ENCODE data around the gene KRT13. TPM values are rescaled to one million over a fixed set of nuclear protein-coding genes. Genes with fewer than 3 reads are reported as not detected.
A peak's percentile ranks its signal among the peaks of the same experiment; 100 is the strongest.

Gene KRT13
- total RNA-seq, 1 experiment from 2014 or later = not detected

DNA sequence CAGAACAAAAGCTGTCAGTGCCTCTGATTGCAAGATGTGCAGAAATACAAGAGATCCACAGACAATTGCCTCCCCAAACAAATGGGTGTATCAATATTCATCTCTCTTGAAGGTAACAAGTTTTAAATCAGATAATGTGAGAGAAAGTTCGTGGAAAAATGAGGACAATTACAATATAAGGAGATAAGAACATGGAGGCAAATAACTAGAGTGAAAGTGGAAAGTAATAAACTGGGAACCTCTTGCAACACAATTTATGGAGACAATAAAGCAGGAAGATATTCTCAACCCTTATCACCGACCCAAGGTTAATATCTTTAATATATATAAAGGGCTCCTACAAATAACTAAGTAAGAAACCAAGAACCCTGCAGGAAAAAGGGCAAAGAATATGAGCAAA is 36.9 kb upstream of the KRT13 start:
- TF ChIP-seq, protein P1, sequence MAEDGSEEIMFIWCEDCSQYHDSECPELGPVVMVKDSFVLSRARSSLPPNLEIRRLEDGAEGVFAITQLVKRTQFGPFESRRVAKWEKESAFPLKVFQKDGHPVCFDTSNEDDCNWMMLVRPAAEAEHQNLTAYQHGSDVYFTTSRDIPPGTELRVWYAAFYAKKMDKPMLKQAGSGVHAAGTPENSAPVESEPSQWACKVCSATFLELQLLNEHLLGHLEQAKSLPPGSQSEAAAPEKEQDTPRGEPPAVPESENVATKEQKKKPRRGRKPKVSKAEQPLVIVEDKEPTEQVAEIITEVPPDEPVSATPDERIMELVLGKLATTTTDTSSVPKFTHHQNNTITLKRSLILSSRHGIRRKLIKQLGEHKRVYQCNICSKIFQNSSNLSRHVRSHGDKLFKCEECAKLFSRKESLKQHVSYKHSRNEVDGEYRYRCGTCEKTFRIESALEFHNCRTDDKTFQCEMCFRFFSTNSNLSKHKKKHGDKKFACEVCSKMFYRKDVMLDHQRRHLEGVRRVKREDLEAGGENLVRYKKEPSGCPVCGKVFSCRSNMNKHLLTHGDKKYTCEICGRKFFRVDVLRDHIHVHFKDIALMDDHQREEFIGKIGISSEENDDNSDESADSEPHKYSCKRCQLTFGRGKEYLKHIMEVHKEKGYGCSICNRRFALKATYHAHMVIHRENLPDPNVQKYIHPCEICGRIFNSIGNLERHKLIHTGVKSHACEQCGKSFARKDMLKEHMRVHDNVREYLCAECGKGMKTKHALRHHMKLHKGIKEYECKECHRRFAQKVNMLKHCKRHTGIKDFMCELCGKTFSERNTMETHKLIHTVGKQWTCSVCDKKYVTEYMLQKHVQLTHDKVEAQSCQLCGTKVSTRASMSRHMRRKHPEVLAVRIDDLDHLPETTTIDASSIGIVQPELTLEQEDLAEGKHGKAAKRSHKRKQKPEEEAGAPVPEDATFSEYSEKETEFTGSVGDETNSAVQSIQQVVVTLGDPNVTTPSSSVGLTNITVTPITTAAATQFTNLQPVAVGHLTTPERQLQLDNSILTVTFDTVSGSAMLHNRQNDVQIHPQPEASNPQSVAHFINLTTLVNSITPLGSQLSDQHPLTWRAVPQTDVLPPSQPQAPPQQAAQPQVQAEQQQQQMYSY (CRISPR knock-in tag; IDR thresholded peaks at IDR 0.05) = no peak
- TF ChIP-seq ZNF232 (CRISPR knock-in tag; IDR thresholded peaks at IDR 0.05) (no peak), ZNF121 (CRISPR knock-in tag; IDR thresholded peaks at IDR 0.05) (no peak), NR2C2 (CRISPR knock-in tag; IDR thresholded peaks at IDR 0.05) (no peak)
- TF ChIP-seq, protein P2, sequence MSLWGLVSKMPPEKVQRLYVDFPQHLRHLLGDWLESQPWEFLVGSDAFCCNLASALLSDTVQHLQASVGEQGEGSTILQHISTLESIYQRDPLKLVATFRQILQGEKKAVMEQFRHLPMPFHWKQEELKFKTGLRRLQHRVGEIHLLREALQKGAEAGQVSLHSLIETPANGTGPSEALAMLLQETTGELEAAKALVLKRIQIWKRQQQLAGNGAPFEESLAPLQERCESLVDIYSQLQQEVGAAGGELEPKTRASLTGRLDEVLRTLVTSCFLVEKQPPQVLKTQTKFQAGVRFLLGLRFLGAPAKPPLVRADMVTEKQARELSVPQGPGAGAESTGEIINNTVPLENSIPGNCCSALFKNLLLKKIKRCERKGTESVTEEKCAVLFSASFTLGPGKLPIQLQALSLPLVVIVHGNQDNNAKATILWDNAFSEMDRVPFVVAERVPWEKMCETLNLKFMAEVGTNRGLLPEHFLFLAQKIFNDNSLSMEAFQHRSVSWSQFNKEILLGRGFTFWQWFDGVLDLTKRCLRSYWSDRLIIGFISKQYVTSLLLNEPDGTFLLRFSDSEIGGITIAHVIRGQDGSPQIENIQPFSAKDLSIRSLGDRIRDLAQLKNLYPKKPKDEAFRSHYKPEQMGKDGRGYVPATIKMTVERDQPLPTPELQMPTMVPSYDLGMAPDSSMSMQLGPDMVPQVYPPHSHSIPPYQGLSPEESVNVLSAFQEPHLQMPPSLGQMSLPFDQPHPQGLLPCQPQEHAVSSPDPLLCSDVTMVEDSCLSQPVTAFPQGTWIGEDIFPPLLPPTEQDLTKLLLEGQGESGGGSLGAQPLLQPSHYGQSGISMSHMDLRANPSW (CRISPR knock-in tag; conservative IDR thresholded peaks at IDR 0.05; ENCODE audit: low read depth) = no peak
- TF ChIP-seq, protein P3, sequence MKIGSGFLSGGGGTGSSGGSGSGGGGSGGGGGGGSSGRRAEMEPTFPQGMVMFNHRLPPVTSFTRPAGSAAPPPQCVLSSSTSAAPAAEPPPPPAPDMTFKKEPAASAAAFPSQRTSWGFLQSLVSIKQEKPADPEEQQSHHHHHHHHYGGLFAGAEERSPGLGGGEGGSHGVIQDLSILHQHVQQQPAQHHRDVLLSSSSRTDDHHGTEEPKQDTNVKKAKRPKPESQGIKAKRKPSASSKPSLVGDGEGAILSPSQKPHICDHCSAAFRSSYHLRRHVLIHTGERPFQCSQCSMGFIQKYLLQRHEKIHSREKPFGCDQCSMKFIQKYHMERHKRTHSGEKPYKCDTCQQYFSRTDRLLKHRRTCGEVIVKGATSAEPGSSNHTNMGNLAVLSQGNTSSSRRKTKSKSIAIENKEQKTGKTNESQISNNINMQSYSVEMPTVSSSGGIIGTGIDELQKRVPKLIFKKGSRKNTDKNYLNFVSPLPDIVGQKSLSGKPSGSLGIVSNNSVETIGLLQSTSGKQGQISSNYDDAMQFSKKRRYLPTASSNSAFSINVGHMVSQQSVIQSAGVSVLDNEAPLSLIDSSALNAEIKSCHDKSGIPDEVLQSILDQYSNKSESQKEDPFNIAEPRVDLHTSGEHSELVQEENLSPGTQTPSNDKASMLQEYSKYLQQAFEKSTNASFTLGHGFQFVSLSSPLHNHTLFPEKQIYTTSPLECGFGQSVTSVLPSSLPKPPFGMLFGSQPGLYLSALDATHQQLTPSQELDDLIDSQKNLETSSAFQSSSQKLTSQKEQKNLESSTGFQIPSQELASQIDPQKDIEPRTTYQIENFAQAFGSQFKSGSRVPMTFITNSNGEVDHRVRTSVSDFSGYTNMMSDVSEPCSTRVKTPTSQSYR (CRISPR knock-in tag; IDR thresholded peaks at IDR 0.05) = no peak
- ChIA-PET POLR2A (interaction anchor here (0.6 kb wide), 2 partner anchors 527 to 609 kb away, joined by 3 read pairs; no protein-coding TSS in a partner anchor), CTCF (interaction anchor here (0.5 to 1.0 kb wide), 3 partner anchors 41 to 113 kb away, joined by 3 read pairs; no protein-coding TSS in a partner anchor)
- Mint-ChIP-seq H3K27ac (no peak overlapping the region), H3K4me3 (no peak overlapping the region), H3K36me3 (peaks cover 3% of the 10 kb centered on the region), H3K9me3 (peaks cover 9% of the 10 kb centered on the region), H3K4me1 (peaks cover 38% of the 10 kb centered on the region), H3K27me3 (ENCODE audit: low read depth) (no peaks in the 10 kb centered on the region)
- DNase-seq (ENCODE audit: low spot score) (no peak), ATAC-seq (no peak)

DNA sequence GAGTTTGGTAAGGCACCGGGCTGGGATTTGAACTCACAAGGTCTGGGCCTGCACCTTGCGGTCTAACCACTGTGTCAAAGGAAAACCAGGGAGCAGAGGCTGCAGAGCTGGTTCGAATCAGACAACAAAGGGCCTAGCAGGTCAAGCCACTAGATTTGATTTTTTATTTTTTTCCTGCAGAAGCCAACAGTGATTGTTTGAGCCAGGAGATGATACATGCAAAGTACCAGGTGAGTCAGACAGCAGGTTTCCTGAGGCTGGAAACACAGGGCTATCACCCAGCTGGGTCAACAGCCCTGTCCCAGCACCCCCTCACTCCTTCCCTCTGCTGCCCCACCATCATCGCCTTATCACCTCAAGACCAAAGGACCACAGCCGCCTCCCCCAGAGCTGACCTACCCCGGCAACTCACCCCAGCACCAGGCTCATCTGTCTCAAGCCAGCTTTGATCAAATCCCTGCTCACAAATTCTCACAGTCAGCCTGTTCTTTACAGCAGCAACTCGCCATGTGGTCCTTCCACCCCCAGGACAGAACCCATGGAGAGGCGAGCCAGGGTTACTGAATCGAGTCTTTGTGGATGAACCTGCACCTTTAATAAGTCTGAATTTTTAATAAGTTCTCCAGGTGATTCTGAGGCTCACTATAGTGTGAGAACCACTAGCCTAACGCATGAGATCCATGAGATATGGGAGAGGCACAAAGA is 35.7 kb upstream of the KRT13 start:
- ATAC-seq (no peak), DNase-seq (ENCODE audit: low spot score) (no peak)
- ChIA-PET CTCF (interaction anchor here (0.8 to 2.2 kb wide), 7 partner anchors 8 to 127 kb away, joined by 3 to 36 read pairs (median 8); no protein-coding TSS in a partner anchor), POLR2A (interaction anchor here (1.2 kb wide), 1 partner anchor 13 kb away, joined by 8 read pairs; the partner anchor contains the start of gene KRT19)
- no peaks in the 10 kb centered on the region for H3K27me3 Mint-ChIP-seq (ENCODE audit: low read depth)
- peak overlapping the region; percentile 27; the same call in 1 of the 2 replicates for H3K27ac Mint-ChIP-seq
- no peaks in the 10 kb centered on the region for H3K36me3 Mint-ChIP-seq
- H3K9me3 Mint-ChIP-seq = no peaks in the 10 kb centered on the region
- no peak overlapping the region for H3K4me3 Mint-ChIP-seq
- H3K4me1 Mint-ChIP-seq = peaks cover 45% of the 10 kb centered on the region
- TF ChIP-seq, protein P4, sequence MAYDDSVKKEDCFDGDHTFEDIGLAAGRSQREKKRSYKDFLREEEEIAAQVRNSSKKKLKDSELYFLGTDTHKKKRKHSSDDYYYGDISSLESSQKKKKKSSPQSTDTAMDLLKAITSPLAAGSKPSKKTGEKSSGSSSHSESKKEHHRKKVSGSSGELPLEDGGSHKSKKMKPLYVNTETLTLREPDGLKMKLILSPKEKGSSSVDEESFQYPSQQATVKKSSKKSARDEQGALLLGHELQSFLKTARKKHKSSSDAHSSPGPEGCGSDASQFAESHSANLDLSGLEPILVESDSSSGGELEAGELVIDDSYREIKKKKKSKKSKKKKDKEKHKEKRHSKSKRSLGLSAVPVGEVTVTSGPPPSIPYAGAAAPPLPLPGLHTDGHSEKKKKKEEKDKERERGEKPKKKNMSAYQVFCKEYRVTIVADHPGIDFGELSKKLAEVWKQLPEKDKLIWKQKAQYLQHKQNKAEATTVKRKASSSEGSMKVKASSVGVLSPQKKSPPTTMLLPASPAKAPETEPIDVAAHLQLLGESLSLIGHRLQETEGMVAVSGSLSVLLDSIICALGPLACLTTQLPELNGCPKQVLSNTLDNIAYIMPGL (CRISPR knock-in tag; IDR thresholded peaks at IDR 0.05) = no peak
- TF ChIP-seq GTF2I (CRISPR knock-in tag; conservative IDR thresholded peaks at IDR 0.05) (no peak), MXD4 (CRISPR knock-in tag; IDR thresholded peaks at IDR 0.05; ENCODE audit: borderline replicate concordance) (no peak), ETV6 (CRISPR knock-in tag; IDR thresholded peaks at IDR 0.05) (no peak), IRF2 (CRISPR knock-in tag; IDR thresholded peaks at IDR 0.05; ENCODE audit: borderline replicate concordance, low read depth) (no peak), SOX15 (CRISPR knock-in tag; IDR thresholded peaks at IDR 0.05) (no peak)
- TF ChIP-seq, protein P5, sequence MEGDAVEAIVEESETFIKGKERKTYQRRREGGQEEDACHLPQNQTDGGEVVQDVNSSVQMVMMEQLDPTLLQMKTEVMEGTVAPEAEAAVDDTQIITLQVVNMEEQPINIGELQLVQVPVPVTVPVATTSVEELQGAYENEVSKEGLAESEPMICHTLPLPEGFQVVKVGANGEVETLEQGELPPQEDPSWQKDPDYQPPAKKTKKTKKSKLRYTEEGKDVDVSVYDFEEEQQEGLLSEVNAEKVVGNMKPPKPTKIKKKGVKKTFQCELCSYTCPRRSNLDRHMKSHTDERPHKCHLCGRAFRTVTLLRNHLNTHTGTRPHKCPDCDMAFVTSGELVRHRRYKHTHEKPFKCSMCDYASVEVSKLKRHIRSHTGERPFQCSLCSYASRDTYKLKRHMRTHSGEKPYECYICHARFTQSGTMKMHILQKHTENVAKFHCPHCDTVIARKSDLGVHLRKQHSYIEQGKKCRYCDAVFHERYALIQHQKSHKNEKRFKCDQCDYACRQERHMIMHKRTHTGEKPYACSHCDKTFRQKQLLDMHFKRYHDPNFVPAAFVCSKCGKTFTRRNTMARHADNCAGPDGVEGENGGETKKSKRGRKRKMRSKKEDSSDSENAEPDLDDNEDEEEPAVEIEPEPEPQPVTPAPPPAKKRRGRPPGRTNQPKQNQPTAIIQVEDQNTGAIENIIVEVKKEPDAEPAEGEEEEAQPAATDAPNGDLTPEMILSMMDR (IDR thresholded peaks at IDR 0.05) = no peak
- TF ChIP-seq, protein P6, sequence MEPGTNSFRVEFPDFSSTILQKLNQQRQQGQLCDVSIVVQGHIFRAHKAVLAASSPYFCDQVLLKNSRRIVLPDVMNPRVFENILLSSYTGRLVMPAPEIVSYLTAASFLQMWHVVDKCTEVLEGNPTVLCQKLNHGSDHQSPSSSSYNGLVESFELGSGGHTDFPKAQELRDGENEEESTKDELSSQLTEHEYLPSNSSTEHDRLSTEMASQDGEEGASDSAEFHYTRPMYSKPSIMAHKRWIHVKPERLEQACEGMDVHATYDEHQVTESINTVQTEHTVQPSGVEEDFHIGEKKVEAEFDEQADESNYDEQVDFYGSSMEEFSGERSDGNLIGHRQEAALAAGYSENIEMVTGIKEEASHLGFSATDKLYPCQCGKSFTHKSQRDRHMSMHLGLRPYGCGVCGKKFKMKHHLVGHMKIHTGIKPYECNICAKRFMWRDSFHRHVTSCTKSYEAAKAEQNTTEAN (CRISPR knock-in tag; IDR thresholded peaks at IDR 0.05) = no peak
- TF ChIP-seq, protein P7, sequence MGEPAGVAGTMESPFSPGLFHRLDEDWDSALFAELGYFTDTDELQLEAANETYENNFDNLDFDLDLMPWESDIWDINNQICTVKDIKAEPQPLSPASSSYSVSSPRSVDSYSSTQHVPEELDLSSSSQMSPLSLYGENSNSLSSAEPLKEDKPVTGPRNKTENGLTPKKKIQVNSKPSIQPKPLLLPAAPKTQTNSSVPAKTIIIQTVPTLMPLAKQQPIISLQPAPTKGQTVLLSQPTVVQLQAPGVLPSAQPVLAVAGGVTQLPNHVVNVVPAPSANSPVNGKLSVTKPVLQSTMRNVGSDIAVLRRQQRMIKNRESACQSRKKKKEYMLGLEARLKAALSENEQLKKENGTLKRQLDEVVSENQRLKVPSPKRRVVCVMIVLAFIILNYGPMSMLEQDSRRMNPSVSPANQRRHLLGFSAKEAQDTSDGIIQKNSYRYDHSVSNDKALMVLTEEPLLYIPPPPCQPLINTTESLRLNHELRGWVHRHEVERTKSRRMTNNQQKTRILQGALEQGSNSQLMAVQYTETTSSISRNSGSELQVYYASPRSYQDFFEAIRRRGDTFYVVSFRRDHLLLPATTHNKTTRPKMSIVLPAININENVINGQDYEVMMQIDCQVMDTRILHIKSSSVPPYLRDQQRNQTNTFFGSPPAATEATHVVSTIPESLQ (CRISPR knock-in tag; IDR thresholded peaks at IDR 0.05) = no peak
- TF ChIP-seq, protein P8, sequence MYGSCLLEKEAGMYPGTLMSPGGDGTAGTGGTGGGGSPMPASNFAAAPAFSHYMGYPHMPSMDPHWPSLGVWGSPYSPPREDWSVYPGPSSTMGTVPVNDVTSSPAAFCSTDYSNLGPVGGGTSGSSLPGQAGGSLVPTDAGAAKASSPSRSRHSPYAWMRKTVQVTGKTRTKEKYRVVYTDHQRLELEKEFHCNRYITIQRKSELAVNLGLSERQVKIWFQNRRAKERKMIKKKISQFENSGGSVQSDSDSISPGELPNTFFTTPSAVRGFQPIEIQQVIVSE (CRISPR knock-in tag; IDR thresholded peaks at IDR 0.05; ENCODE audit: borderline replicate concordance) = no peak
